ENCODE data around the gene MNAT1. TPM values are rescaled to one million over a fixed set of nuclear protein-coding genes. Genes with fewer than 3 reads are reported as not detected.

Gene MNAT1
- total RNA-seq, 4 donors from 2014 or later, result 8.4 to 25.4 (median 16.7) TPM

- no peak for DNase-seq (ENCODE audit: low spot score in 2 of 2)
- WGBS, 2 donors, result 86% methylated on average over 6 of the region's 6 CpGs
- TF ChIP-seq POLR2A (IDR thresholded peaks at IDR 0.05) (no peak), CTCF (IDR thresholded peaks at IDR 0.05) (no peak)
- intact Hi-C loops (cut with DNase I; ENCODE audit: low total_unique reads), result no loop called here
- no peak overlapping the region for H3K4me3 ChIP-seq (ENCODE audit: low read depth, poor library complexity, severe bottlenecking)
These were observed 239.6 kb downstream of the MNAT1 start for GRCh38 chr14:60974090-60974651.

GRCh38 chr14:60975551-60975950 lies 241.0 kb downstream of the MNAT1 start:
- TF ChIP-seq CTCF (IDR thresholded peaks at IDR 0.05) (no peak), POLR2A (IDR thresholded peaks at IDR 0.05) (no peak)
- intact Hi-C loops (cut with DNase I; ENCODE audit: low total_unique reads), result no loop called here
- 53 to 58% methylated on average over 2 of the region's 2 CpGs for WGBS, 2 donors
- H3K4me3 ChIP-seq (ENCODE audit: low read depth, poor library complexity, severe bottlenecking), result no peak overlapping the region
- DNase-seq (ENCODE audit: low spot score in 2 of 2), result no peak

DNA sequence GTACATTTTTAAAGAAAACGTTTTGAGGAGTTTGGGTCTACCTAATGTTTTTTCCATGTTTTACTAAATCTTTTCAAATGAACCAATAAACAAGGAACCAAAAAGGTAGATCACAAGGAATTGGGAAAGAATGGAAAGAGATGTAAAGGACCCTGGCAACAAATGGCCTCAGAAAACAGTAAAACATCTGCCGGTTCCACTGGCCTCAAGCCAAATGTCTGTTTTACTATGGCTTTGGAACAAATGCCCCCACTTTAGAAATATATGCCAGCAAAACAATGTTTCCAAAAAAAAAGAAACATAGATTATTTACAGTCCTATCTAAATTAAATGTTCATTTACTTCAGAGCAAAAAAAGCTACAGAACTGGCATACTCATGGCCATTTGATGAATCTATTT lies 243.3 kb downstream of the MNAT1 start:
- 51% methylated on average over 2 of the region's 2 CpGs for WGBS, 2 donors

DNA sequence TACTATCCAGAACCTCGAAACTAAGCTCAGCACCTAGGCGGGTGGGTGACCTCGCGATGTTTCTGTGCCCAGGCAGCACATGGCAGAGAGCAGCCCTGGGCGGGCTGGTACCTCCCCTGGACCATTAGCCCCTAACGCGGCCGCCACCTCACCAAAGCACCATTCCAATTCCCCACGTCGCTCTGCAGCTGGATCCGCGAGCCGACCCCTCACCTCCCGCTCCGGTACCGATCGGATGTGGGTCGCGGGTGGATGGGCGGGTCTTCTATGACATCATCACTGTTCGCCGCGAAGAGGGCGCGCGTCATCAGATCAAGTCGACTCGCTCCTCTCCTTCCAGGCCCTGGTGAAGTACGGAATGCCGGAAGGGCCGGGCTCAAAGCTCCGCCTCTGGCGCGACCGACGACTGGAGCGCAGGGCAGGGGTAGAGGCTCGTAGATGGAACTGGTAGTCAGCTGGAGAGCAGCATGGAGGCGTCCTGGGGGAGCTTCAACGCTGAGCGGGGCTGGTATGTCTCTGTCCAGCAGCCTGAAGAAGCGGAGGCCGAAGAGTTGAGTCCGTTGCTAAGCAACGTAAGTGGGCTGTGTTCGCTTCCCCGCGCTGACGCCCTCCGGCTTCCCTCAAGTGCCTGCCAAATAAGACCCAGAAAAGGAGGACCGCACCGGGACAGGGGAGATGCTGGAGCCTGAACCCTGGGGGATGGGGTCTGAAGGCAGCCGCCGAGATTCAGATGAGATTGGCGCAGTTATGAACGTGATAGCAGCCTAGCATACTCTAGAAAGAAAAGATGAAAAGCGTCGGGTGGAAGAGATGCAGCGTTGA lies 246.5 kb downstream of the MNAT1 start, which contains the start of the genes SLC38A6 and TRMT5:
Gene SLC38A6, plus strand, starts transcription at position 435 of the 822 bp plus-strand sequence. Its CDS starts 33 bp downstream, at position 468.
Gene TRMT5, minus strand, starts transcription at position 269 of the 822 bp plus-strand sequence. Its CDS starts 106 bp downstream, at position 163.
- intact Hi-C loops (cut with DNase I; ENCODE audit: low total_unique reads), result no loop called here
- TF ChIP-seq CTCF (IDR thresholded peaks at IDR 0.05), result no peak
- TF ChIP-seq POLR2A (IDR thresholded peaks at IDR 0.05), result no peak
- peak; percentile 94 to 99 for DNase-seq (ENCODE audit: low spot score in 2 of 2)
- 0 to 1% methylated on average over 32 to 54 of the region's 59 CpGs for WGBS, 2 donors
- peak within 1 kb of the TSS; percentile 87 for H3K4me3 ChIP-seq (ENCODE audit: low read depth, poor library complexity, severe bottlenecking)

More for the DNA sequence above, 243.3 kb downstream of the MNAT1 start:
- no peak for DNase-seq (ENCODE audit: low spot score in 2 of 2)
- intact Hi-C loops (cut with DNase I; ENCODE audit: low total_unique reads), result no loop called here
- TF ChIP-seq CTCF (IDR thresholded peaks at IDR 0.05) (no peak), POLR2A (IDR thresholded peaks at IDR 0.05) (no peak)
- no peak overlapping the region for H3K4me3 ChIP-seq (ENCODE audit: low read depth, poor library complexity, severe bottlenecking)

GRCh38 chr14:60981633-60982455 lies 247.3 kb downstream of the MNAT1 start:
- 11 to 12% methylated on average over 12 of the region's 12 CpGs for WGBS, 2 donors
- DNase-seq (ENCODE audit: low spot score in 2 of 2), result no peak
- TF ChIP-seq POLR2A (IDR thresholded peaks at IDR 0.05) (no peak), CTCF (IDR thresholded peaks at IDR 0.05) (no peak)
- intact Hi-C loops (cut with DNase I; ENCODE audit: low total_unique reads), result no loop called here
- peak overlapping the region; percentile 87 for H3K4me3 ChIP-seq (ENCODE audit: low read depth, poor library complexity, severe bottlenecking)

Measured in lower leg skin (tissue), 4 donors.